Brain microvascular endothelial cell (primary cell): ENCODE measurements around the gene MACROD2.
A peak's percentile ranks its signal among the peaks of the same experiment; 100 is the strongest.

Experiments used
- DNase-seq: peaks from one replicate; pipeline ENCODE4 v3.0.0-alpha.2; 2020
- H3K27ac ChIP-seq: fragments of 250-450 bp; sonication (Bioruptor Pico); 2 replicates; pipeline ENCODE4 v1.5.1; 2020; ENCODE audit warnings: mild to moderate bottlenecking, moderate library complexity
- H3K27me3 ChIP-seq: fragments of 250-450 bp; sonication (Bioruptor Pico); replicated peaks from 2 replicates; pipeline ENCODE4 v1.5.1; 2020; ENCODE audit warnings: mild to moderate bottlenecking
- H3K36me3 ChIP-seq: fragments of 250-450 bp; sonication (Bioruptor Pico); replicated peaks from 2 replicates; pipeline ENCODE4 v1.5.1; 2020; ENCODE audit warnings: mild to moderate bottlenecking
- H3K4me3 ChIP-seq: 2 replicates; pipeline ENCODE4 v1.5.1; 2011; ENCODE audit warnings: low read depth, mild to moderate bottlenecking, control low read depth, low read length, moderate library complexity
- in situ Hi-C: cut with HindIII; loops from 2 replicates; pipeline ENCODE4 v1.10.0; 2017; ENCODE audit warnings: low sequenced_read_pairs, low pct_ligation_motif_present
- TF ChIP-seq, protein P1 (sequence below): IDR thresholded peaks from 2 replicates; pipeline ENCODE4 v1.5.1; 2011; ENCODE audit warnings: low read depth, mild to moderate bottlenecking, moderate library complexity, low read length, control low read depth, inconsistent platforms; ENCODE audit errors: missing control alignments

The MACROD2 gene

GRCh38 chr20:16018881-16019280, 2023.6 kb downstream of the MACROD2 start:
- no peak overlapping the region for H3K27ac ChIP-seq
- in situ Hi-C loops: no loop called here
- H3K27me3 ChIP-seq: no peaks in the 10 kb centered on the region
- TF ChIP-seq, protein P1, sequence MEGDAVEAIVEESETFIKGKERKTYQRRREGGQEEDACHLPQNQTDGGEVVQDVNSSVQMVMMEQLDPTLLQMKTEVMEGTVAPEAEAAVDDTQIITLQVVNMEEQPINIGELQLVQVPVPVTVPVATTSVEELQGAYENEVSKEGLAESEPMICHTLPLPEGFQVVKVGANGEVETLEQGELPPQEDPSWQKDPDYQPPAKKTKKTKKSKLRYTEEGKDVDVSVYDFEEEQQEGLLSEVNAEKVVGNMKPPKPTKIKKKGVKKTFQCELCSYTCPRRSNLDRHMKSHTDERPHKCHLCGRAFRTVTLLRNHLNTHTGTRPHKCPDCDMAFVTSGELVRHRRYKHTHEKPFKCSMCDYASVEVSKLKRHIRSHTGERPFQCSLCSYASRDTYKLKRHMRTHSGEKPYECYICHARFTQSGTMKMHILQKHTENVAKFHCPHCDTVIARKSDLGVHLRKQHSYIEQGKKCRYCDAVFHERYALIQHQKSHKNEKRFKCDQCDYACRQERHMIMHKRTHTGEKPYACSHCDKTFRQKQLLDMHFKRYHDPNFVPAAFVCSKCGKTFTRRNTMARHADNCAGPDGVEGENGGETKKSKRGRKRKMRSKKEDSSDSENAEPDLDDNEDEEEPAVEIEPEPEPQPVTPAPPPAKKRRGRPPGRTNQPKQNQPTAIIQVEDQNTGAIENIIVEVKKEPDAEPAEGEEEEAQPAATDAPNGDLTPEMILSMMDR: no peak
- no peak overlapping the region for H3K4me3 ChIP-seq
- no peaks in the 10 kb centered on the region for H3K36me3 ChIP-seq
- DNase-seq: peak; percentile 7

DNA sequence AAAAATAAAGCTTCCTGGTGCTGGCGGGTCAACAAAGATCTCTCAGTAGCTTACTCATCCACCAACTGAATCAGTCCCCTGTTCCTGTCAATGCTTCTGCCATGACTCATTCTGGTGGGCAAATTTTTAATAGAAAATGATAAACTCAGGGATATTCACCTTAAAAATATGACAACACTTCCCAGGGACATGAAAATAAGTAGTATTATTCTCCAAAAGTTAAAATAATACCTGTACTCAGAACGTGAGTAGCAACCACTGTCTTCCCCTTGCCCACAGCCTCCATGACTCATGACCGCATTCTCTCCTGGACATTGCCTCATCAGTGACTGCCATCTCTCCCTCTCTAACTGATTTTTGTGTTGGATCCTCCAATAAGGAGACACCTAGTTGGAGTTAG, 2025.7 kb downstream of the MACROD2 start:
- Histone ChIP-seq H3K27me3 (no peaks in the 10 kb centered on the region), H3K4me3 (no peak overlapping the region), H3K36me3 (no peaks in the 10 kb centered on the region), H3K27ac (no peak overlapping the region)
- peak; percentile 62 for DNase-seq
- TF ChIP-seq, protein P1: no peak
- in situ Hi-C loops: no loop called here

GRCh38 chr20:16025084-16025483, 2029.8 kb downstream of the MACROD2 start:
- DNase-seq: no peak
- Histone ChIP-seq H3K4me3 (no peak overlapping the region), H3K27ac (no peak overlapping the region), H3K27me3 (no peaks in the 10 kb centered on the region), H3K36me3 (no peaks in the 10 kb centered on the region)
- TF ChIP-seq, protein P1: no peak
- in situ Hi-C loops: no loop called here

DNA sequence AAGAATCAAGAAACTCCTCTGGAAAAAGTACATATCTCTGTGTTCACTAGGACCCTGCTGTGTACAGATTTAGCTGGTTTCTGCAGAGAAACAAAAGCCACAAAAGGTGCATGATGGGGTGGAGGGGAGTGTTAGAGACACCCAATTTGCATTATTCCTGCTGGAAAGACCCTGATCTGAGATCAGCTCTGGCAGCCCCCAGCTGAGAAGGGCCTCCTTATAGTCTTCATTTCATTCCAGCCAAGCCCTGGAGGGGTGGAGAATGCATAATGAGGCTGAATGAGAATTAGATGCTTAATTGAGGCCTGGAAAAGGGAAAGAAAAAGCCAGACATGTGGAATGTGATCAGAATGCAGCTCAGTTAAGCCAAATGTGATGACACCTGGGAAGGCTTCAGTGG, 2032.4 kb downstream of the MACROD2 start:
- Histone ChIP-seq H3K27ac (no peak overlapping the region), H3K36me3 (no peaks in the 10 kb centered on the region), H3K4me3 (no peak overlapping the region), H3K27me3 (no peaks in the 10 kb centered on the region)
- in situ Hi-C loops: no loop called here
- DNase-seq: no peak
- TF ChIP-seq, protein P1: no peak

DNA sequence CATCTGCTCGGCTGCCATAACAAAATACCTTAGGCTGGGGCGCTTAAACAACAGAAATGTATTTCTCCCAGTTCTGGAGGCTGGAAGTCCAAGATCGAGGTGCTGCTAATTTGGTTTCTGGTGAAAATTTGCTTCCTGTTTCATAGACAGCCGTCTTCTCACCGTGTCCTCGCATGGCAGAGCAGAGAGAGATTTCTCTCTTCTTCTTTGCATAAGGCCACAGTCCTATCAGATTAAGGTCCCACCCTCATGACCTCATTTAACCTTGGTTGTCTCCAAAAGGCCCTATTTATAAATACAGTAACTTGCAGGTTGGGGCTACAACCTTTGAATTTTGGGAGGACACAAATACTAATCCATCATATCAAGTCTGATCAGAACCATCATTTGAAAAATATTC, 2033.6 kb downstream of the MACROD2 start:
- Histone ChIP-seq H3K27ac (no peak overlapping the region), H3K27me3 (no peaks in the 10 kb centered on the region), H3K4me3 (no peak overlapping the region), H3K36me3 (no peaks in the 10 kb centered on the region)
- DNase-seq: no peak
- in situ Hi-C loops: no loop called here
- TF ChIP-seq, protein P1: no peak

GRCh38 chr20:16030253-16030652, 2034.9 kb downstream of the MACROD2 start:
- Histone ChIP-seq H3K27ac (no peak overlapping the region), H3K27me3 (no peaks in the 10 kb centered on the region), H3K4me3 (no peak overlapping the region), H3K36me3 (no peaks in the 10 kb centered on the region)
- TF ChIP-seq, protein P1: no peak
- in situ Hi-C loops: no loop called here
- no peak for DNase-seq
